NCI-H1417 (cell line): ENCODE results near the gene FMN1.
A peak's percentile ranks its signal among the peaks of the same experiment; 100 is the strongest.

ENCODE experiments used
- DNase-seq, 3 experiments: peaks; one replicate each; lab custom pipeline; 2025; lab: John Stamatoyannopoulos, UW

The FMN1 gene, protein sequence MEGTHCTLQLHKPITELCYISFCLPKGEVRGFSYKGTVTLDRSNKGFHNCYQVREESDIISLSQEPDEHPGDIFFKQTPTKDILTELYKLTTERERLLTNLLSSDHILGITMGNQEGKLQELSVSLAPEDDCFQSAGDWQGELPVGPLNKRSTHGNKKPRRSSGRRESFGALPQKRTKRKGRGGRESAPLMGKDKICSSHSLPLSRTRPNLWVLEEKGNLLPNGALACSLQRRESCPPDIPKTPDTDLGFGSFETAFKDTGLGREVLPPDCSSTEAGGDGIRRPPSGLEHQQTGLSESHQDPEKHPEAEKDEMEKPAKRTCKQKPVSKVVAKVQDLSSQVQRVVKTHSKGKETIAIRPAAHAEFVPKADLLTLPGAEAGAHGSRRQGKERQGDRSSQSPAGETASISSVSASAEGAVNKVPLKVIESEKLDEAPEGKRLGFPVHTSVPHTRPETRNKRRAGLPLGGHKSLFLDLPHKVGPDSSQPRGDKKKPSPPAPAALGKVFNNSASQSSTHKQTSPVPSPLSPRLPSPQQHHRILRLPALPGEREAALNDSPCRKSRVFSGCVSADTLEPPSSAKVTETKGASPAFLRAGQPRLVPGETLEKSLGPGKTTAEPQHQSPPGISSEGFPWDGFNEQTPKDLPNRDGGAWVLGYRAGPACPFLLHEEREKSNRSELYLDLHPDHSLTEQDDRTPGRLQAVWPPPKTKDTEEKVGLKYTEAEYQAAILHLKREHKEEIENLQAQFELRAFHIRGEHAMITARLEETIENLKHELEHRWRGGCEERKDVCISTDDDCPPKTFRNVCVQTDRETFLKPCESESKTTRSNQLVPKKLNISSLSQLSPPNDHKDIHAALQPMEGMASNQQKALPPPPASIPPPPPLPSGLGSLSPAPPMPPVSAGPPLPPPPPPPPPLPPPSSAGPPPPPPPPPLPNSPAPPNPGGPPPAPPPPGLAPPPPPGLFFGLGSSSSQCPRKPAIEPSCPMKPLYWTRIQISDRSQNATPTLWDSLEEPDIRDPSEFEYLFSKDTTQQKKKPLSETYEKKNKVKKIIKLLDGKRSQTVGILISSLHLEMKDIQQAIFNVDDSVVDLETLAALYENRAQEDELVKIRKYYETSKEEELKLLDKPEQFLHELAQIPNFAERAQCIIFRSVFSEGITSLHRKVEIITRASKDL (N-terminal part only)

DNA sequence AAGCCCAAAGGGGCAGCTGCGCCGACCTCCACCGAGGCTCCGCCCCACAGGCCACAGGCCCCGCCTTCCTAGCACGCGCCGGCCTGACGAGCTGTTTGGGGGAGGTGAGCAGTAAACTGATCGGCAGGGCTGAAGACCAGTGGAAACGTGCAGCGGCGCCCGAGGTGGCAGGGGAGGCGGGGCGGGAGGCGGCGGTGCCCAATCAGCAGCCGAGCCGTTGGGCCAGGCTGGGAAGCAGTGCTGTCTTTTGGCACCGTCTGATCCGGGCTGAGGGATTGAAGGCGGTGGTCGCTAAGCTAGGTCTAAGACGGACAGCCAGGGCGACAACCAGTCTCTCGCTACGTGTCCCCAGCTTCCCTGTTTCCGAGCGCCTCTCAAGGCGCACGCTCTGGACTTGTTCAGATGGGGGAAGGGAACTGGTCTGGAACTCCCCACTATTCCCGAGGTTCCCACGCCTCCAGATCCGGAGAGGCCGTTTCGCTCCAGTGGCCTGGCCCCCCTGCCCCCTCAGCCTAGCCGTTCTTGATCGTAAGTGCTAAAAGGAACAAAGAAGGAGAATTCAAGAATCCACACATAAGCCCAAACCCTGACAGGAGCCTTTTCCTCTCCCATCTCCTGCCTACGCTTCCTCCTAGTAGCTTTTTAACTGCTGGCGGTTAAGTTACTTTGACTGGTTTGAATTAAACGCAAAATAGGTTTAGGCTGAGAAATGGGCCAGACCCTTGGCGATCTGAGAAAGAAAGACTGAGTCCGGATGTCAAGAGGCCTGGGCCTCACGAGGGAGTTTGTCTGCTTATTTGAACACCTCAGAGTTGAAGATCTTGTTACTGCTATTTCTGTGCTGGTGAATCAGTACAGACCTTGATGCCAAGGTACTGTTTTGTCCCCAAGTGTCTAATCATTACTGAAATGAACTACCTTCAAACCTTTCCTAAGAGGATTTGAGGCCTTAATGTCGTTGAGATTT is at the start of gene FMN1:
Gene FMN1 (minus strand): TSS at position 11 of the 967 bp plus-strand sequence. CDS start 39,800 bp downstream, outside the sequence.
- DNase-seq: peak; percentile 89 to 99 (median 97)

DNA sequence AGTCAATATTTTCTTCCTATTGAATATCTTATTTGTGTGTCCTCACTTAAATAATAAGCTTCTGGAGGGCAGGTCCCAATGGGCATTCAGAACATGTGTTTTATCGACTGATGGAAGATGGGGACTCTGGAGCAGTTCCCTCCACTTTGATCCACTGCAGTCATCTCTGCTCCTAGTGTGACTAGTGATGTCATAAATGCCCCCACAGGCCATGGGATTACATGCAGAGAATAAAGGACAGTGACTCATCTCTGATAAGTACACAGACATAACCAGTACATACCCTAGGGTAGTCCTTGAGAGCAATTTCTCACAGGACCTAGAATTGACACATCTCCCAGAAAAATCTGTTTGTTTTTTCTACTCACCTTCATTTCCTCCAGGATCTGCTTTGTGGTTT is 49.4 kb upstream of the FMN1 start:
- DNase-seq: peak in 1 of 3 experiments; percentile 18

DNA sequence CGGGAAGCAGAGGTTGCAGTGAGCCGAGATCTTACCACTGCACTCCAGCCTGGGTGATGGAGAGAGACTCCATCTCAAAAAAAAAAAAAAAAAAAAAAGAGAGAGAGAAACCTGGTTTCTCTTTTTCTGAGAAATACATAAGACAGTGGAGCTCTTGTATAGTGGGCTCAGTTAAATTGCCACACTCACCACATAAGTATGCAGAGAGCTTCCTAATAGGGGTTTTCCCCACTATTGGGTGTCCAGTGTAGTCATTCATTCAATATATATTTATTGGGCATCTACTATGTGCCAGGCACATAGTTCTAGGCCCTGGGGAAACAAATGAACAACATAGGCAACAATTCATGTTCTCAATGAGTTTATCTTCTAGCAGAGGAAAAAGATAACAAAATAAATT is 48.9 kb upstream of the FMN1 start:
- DNase-seq: no peak

DNA sequence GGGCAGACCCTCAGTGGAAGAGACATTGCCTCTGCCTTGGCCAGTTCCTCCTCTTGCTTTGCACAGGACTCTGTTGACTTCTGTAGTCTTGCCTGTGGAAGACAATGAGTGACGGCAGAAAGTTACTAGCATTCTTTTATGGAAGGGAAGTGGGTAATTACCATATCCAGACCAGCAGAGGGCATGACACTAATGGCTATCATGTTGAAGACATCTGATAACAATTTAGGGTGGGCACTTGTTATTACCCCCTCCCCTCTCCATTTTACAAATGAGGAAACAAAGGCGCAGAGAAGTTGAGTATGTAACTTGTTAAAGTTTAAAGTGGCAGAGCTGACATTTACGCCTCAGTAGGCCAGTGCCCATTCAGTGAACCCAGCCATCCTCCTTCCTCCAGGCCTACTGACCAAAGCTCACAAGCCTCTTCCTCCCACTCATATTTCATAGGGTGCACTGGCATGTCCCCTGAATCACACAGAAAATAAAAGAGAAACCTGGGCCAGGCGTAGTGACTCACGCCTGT is 48.2 kb upstream of the FMN1 start:
- peak in 1 of 3 experiments; percentile 42 for DNase-seq

DNA sequence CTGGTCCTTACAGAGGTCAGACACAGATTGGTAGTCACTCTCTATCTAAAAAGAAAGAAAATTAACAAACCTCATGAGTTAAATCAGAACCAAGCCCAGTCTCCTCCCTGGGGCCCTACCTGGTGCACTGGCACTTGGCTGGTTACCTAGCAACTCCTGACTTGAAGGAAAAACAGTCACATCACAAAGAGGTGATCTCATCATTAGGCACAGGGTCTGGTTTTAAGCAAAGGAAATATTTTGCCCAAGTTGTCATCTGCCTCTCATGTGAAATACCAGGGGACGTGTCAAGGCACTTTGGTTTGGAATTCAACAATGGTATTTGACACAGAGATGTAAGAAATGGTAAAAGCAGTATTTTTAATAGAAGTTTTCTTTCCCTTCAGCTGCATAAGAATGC is 47.7 kb upstream of the FMN1 start:
- peak in 2 of 3 experiments; percentile 36 to 68 for DNase-seq

DNA sequence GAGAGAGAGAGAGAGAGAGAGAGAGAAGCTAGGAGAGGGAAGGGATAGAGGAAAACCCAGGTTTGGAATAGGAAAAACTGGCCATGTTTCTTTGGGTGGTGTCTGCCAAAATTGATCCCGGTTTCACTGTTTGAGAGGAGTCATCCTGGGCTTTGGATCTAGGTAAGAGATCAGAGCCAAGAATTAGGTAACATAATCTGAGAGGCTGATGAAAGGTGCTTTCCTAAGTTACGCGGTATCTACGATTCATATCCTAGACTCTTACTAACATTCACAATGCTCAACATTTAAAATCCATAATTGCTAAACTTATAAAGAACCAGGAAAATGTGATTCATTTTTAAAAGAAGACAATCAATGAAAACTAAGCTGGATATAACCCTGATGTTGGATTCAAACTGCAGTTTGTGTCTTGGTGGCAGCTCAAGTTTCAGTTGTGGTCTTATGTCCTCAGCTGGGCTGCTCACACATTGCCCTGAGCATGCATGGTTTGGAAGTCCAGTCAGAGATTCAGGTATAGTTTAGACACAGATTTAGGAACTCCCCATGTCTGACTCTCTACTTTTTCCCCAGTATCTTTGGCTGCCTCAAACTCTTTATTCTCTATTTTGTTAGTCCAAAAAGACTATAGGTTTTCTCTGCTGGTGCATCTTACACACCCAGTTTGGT is 42.5 kb upstream of the FMN1 start:
- no peak for DNase-seq

DNA sequence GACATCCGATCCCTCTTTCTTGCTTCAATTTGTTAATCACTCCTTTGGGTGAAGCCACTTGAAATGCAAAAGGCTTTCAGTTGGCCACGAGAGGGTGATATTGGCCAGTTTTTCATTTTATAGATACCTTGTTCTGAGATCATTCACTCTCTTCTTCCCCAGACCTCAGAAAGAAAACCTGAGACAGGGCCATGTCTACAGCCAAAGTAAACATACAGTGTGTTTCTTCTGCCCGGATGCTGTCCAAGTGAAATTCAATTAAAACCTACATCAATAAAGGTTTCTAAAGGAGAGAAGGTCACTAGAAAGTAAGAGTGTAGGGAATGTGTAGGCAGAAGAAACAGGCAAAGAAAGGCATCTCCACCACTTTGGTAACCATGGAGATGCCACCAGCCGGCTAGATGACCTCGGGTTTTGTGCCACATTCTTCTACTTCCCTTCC is 39.5 kb upstream of the FMN1 start:
- DNase-seq: peak; percentile 23 to 90 (median 56)

DNA sequence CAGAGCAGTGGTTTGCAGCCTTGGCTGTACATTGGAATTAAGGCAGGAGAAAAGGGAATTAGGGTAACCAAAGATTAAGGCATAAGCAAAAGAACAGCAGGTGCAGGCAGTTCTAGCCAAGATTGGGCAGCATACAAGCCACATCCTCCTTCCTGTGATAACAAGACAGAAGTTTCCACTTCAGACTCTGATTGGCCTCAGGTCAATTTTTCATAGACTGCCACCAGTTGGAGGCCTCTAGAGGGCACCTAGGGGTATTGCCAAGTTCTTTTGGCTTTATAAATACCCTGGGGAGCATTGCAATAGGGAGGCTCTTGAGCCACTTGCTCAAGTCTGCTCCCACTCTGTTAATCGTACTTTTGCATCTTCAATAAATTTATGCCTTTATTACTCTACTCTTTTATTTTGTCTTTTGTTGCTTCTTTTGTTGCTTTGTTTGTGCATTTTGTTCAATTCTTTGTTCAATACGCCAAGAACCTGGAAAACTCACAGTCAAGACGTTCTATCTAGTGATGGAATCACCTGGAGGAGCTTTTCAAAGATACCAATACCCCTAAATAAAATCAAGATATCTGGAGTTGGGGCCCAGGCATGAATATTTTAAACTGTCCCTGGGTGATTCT is 32.2 kb upstream of the FMN1 start:
- peak; percentile 2 to 69 (median 33) for DNase-seq

DNA sequence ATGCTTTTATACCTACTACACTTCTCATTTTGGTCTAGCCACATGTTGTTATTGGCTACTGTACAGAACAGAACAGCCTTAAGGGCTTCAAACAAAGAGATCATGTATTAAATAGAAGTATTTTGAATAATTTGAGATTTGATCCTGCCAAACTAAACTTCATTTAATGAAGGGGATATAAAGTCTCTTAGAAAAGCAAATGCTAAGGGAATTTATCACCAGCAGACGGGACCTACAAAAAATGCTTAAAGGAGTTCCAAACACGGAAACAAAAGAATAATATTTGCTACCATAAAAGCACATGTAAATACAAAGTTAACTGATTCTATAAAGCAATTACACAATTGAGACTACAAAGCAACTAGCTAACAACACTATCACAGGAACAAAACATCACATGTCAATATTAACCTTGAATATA is 23.6 kb upstream of the FMN1 start:
- DNase-seq: peak in 1 of 3 experiments; percentile 22

DNA sequence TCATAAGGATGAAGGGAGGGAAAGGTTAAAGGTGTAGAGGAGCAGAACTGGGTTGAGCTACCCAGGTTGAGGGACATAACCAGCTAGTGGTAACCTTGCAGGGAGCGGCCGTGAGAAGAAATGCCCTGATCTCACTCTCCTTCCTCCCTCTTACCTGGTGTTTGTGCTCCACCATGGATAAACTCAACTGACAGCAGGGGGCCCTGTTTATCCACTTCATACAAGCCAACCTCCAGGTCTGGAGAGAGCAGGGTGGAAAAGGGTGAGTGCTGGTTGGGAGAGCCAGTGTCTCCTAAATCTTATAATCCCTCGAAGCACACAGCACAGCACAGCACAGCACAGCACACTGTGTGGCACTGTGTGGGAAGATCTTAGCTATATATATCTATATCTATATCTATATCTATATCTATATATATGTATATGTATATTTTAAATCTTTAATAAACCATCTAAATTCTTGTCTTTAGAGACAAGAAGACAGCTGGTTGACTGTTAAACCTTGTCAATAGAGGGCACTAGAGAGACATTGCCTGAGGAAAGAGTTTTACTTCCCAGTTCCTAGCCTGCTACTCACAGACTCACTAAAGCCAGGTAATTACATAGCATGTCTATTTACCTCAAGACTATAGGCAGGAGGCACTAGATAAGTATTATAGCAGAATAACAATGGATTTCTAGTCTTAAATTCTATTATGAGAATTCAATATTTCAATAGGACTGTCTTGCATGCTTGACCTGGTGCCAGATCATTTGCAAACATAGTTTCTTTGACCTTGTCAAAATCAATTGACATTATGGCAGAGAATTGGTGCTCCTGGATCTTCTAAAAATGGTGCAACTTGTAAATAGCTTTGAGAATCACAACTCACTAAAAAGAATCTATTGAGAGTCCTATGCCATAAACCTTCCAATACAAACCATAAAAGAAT is 21.7 kb upstream of the FMN1 start:
- peak in 2 of 3 experiments; percentile 9 to 46 for DNase-seq

DNA sequence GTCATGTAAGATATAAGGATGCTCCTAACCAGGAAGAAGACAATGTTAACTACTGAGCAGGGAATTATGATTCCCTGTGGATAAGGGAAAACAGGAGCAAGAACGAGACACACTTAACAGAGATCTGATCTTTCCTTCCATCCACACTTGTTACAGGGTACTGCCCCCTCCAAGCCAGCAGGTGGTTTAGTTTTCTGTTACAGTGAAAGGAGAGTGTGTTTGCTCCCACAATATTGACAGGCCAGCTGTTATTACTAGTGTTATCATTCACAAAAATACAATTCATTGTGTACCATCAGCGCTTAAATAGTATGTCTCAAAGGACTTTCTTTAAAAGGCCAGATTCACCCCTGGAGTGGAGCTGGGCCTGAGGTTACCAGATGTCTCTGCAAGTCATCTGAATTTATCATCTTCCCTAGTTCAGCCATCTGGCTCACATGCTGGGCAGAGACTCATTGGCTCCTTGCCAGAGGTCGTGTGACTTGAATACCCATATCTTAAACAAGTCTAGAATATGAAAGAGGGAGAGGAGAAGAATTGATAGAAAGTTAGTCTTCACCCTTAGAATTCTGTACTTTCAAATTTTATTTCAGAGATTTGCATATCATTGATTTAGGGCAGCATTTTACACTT is 16.8 kb upstream of the FMN1 start:
- DNase-seq: peak; percentile 49 to 80 (median 65)

DNA sequence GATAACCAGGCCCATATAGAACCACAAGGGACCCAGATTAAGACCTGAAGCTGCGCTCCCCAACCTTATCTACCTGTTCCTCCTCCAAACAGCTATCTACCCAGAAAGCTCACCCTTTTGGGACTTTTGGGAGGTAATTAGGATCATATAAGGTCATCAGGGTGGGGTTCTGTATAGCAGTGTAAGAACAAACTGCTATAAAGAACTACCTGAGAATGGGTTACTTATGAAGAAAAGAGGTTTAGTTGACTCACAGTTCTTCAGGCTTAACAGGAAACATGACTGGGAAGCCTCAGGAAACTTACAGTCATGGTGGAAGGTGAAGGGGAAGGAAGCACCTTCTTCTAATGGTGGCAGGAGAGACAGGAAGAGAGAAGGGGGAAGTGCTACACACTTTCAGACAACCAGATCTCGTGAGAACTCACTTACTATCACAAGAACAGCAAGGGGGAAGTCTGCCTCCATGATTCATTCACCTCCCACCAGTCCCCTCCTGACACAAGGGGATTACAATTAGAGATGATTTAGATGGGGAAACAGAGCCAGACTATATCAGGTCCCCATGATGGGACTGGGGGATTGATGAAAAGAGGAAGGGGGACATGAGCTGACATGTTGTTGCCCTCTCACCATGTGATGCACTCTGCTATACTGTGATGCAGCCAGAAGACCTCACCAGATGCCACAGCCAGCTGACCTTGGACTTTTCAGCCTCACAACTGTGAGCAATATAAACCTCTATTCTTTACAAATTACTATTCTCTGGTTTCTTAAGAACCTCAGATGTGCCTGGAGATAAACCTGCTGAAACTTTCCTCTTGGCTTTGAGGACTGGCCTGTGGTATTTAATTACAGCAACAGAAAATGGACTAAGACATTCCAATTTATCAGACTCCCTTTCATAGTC is 15.3 kb upstream of the FMN1 start:
- no peak for DNase-seq

DNA sequence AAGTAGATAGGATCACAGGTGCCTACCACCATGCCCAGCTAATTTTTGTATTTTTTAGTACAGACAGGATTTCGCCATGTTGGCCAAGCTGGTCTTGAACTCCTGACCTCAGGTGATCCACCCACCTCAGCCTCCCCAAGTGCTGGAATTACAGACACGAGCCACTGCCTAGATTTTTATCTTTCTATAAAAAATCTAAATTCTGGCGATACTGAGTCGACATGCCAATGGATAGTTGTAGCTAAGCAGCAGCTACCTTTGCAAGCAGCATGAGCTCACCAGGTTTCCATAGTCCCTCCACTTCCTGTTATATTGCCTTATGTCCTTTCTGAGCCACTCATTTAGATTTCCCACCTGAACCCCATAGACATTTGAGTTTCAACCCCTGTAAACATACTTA is 13.1 kb upstream of the FMN1 start:
- DNase-seq: no peak

DNA sequence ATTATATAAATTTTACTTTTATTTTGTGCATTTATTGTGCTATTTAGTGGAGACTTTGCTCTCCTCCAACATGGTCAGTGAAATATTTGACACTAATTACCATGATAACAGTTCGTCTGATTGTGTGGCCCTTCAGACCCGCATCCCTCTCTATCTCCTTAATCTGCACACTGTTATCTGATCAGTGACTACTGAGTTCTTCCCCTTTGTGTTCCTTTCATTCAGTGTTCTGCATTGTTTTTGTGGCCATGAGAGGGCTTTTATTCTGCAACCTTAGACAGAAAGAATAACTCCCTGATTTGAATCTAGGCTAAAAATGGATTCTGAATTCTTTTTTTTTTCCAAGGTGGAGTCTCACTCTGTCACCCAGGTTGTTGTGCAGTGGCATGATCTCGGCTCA is 11.9 kb upstream of the FMN1 start:
- DNase-seq: no peak

DNA sequence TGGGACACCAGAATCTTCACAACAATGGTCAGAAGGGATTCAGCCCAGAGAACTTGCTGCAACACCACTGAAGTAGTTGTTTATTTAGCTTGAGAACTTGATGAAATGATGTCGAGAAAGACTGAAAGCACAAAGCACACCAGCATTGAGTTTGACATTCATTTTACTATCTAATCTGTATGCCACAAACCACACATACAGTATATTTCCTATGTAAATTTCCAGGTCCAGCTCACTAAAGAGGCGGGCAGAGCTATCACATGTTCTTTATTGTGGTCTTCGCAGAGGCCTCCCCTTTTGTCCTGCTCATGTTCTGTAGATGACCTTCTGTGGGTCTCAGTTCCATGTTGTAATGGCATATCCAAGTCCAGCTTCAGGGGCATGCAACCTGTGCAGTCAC is 10.4 kb upstream of the FMN1 start:
- no peak for DNase-seq

DNA sequence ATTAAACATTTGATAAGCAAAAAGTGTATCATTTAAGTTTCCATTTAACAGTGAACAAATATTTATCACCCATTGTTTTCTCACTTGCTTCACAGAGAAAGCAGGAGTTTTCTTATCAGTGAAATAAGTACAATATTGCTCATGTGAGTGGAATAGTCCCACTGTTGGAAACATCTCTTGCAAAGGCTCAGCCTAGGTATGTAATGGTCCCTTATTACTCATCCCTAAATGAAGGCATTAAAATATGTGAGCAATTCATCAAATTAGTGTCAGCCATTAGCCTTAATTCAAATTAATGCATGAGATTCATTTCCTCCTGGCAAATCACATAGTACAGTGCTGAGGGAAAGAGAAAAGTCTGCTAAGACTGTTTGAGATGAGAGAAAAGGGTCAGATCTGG is 9.6 kb upstream of the FMN1 start:
- no peak for DNase-seq
